ENCODE results near the gene RHOT2.

DNA sequence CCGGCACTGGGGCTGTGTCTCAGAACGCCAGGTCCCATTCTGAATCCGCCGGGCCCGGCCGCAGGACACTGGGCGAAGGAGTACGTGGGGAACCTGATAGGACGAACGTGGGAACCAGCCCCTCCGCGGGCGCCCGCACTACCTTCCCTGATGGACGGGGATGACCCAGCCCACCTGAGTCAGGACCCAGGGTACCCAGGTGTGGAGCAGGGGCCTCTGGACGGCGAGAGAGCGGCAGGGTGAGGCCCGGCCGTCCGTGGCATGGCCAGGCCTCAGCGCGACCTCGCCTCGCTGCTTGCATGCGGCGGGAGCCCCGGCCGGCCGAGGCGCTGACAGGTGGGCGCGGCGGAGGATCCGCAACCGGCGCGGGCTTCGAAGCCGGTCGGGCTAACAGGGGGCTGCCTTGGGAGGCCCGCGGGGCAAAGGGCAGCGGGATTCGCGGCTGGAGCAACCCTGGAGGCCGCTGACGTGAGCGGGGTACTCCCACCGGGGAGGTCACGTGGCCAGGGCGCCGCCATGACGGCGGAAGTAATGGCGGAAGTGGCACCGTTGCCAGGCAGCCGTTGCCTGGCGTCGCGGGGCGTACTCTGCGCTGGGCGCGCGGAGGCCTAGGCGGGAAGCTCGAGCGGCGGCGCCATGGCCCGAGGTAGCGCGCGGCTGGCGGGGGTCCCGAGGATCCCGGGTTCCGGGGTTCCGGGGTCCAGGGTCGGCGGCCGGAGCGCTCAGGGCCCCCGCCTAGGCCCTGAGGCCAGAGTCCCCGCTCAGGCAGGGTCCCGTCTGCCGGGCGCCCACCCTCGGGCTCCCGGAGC is 18.9 kb upstream of the RHOT2 start, which contains the start of gene WDR90:
- no peak for TF ChIP-seq EZH2 (IDR thresholded peaks at IDR 0.05; ENCODE audit: borderline replicate concordance, low read length)
- no peak for TF ChIP-seq CTCF (conservative IDR thresholded peaks at IDR 0.05 in 1 of 2, IDR thresholded peaks at IDR 0.05 in 1 of 2; ENCODE audit: extremely low read depth in 1 of 2, insufficient read depth in 1 of 2, low read depth in 1 of 2, low read length in 2 of 2)
